ENCODE measurements around the gene KSR1. TPM values are rescaled to one million over a fixed set of nuclear protein-coding genes. Genes with fewer than 3 reads are reported as not detected.
"Not testable (repeated sequence)": the region's sequence is repeated elsewhere in the genome, so short reads cannot be mapped to it uniquely, and the experiment has no call there.

KSR1 gene
- total RNA-seq, 2 experiments from 2014 or later = 96.6 to 113 TPM

DNA sequence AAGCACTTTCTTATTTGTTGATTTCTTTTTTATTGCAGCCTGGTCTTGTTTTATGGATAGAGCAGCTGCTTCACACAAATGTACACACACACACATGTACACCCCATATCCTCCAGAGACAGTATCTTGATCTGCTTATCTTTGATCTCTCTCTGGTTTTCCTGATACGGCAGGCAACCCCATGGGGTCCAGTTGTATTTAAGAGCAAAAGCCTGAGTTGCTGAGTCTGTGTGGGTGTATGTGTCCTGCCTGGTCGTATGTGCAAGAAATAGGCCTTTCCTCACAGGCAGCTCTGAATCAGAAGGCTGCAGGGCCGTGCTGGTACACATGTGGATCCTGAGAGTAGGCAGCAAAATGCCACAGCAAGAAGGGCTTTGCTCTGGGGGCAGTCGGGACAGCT, 160.2 kb downstream of the KSR1 start:
- ChIA-PET CTCF (interaction anchor here (0.7 to 1.0 kb wide), 2 partner anchors 20 to 38 kb away, joined by 3 to 5 read pairs; no protein-coding TSS in a partner anchor), POLR2A (interaction anchor here (0.6 kb wide), 1 partner anchor 1834 kb away, joined by 3 read pairs; no protein-coding TSS in a partner anchor)
- peaks cover 77% of the 10 kb centered on the region for H3K36me3 Mint-ChIP-seq (ENCODE audit: low read depth)
- DNase-seq (peak; percentile 26), ATAC-seq (peak; percentile 30)
- H3K9me3 Mint-ChIP-seq (ENCODE audit: low read depth) = no peaks in the 10 kb centered on the region
- H3K4me3 Mint-ChIP-seq = peak overlapping the region; percentile 26
- intact Hi-C loops (cut with DNase I, micrococcal nuclease) = loop anchor here in 1 of 2 experiments (5.0 to 10.0 kb wide), 2 partner anchors 36 to 382 kb away; no protein-coding TSS in a partner anchor
- H3K27ac Mint-ChIP-seq = peak overlapping the region; percentile 85
- peaks cover 51% of the 10 kb centered on the region for H3K4me1 Mint-ChIP-seq
- H3K27me3 Mint-ChIP-seq = no peaks in the 10 kb centered on the region

DNA sequence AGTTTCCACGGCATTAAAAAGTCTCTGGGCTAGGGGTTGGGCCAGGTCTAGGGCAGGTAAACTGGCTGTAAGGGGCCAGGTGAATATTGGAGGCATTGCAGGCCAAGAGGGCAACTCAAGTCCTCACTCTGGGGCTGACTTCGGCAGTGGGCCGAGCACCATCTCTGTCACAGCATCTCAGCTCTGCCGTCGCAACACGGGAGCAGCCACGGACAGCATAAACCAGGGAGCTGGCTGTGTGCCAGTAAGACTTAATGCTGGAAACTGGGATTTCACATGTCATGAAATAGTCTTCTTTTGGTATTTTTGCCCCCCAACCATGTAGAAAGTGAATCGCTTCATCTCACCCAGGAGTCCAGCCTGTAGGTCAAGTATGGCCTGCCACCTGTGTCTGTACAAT, 162.2 kb downstream of the KSR1 start:
- Mint-ChIP-seq H3K36me3 (ENCODE audit: low read depth) (peaks cover 76% of the 10 kb centered on the region), H3K27ac (peak overlapping the region; percentile 25), H3K4me3 (no peak overlapping the region), H3K4me1 (peaks cover 41% of the 10 kb centered on the region), H3K27me3 (no peaks in the 10 kb centered on the region), H3K9me3 (ENCODE audit: low read depth) (no peaks in the 10 kb centered on the region)
- ChIA-PET POLR2A (no interaction called here), CTCF (interaction anchor here (1.0 kb wide), 1 partner anchor 266 kb away, joined by 3 read pairs; no protein-coding TSS in a partner anchor)
- intact Hi-C loops (cut with DNase I, micrococcal nuclease) = loop anchor here in 1 of 2 experiments (5.0 to 10.0 kb wide), 2 partner anchors 34 to 384 kb away; no protein-coding TSS in a partner anchor
- ATAC-seq = no peak
- DNase-seq = no peak

DNA sequence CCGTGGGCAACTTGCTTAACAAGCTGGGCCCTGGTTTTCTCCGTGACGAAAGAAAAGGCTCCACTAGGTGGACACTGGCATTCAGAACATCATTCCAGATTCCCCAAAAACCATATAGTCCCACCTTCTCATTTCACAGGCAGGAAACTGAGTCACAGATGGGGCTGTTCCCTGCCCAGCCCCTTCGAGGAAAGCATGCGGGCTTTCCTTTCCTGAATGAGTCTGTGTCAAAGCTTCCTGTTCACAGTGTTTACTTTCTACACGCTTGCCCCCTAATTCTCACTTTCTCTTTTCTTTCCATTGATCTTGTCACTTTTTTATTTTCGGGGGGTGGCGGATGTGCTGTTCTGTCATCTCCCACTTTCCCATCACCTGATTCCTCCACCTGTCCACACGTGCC, 164.5 kb downstream of the KSR1 start:
- intact Hi-C loops (cut with DNase I, micrococcal nuclease) = no loop called here
- Mint-ChIP-seq H3K27ac (peak overlapping the region; percentile 49), H3K4me1 (peaks cover 32% of the 10 kb centered on the region), H3K4me3 (no peak overlapping the region), H3K36me3 (ENCODE audit: low read depth) (peaks cover 61% of the 10 kb centered on the region), H3K27me3 (no peaks in the 10 kb centered on the region), H3K9me3 (ENCODE audit: low read depth) (no peaks in the 10 kb centered on the region)
- peak; percentile 63 for ATAC-seq
- CTCF ChIA-PET = interaction anchor here (0.7 to 1.2 kb wide), 4 partner anchors 10 to 265 kb away, joined by 3 to 5 read pairs (median 4); no protein-coding TSS in a partner anchor
- POLR2A ChIA-PET = no interaction called here
- DNase-seq = peak; percentile 24

DNA sequence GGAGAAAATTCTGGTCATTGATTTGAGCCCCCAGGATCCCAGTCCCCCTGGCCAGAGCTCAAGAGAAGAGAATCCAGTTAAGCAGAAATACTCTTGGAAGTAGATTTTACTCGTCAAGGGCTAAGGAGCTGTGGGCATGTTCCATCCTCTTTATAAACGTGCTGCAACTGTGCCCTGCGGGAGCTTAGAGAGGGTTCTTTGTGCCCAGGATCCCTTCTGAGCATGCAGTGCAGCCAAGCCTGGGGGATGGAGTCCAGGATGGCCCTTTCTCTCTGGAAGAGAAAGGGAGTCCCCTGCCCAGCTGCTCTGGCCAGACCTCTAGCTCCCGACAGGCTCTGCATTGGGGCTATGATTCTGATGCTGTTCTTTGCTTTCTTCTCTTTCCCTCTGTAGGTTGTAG, 165.3 kb downstream of the KSR1 start:
- ATAC-seq = no peak
- H3K27ac Mint-ChIP-seq = no peak overlapping the region
- no peaks in the 10 kb centered on the region for H3K27me3 Mint-ChIP-seq
- no peak overlapping the region for H3K4me3 Mint-ChIP-seq
- peaks cover 57% of the 10 kb centered on the region for H3K36me3 Mint-ChIP-seq (ENCODE audit: low read depth)
- H3K9me3 Mint-ChIP-seq (ENCODE audit: low read depth) = no peaks in the 10 kb centered on the region
- POLR2A ChIA-PET = no interaction called here
- DNase-seq = no peak
- H3K4me1 Mint-ChIP-seq = peaks cover 24% of the 10 kb centered on the region
- intact Hi-C loops (cut with DNase I, micrococcal nuclease) = no loop called here
- CTCF ChIA-PET = no interaction called here

DNA sequence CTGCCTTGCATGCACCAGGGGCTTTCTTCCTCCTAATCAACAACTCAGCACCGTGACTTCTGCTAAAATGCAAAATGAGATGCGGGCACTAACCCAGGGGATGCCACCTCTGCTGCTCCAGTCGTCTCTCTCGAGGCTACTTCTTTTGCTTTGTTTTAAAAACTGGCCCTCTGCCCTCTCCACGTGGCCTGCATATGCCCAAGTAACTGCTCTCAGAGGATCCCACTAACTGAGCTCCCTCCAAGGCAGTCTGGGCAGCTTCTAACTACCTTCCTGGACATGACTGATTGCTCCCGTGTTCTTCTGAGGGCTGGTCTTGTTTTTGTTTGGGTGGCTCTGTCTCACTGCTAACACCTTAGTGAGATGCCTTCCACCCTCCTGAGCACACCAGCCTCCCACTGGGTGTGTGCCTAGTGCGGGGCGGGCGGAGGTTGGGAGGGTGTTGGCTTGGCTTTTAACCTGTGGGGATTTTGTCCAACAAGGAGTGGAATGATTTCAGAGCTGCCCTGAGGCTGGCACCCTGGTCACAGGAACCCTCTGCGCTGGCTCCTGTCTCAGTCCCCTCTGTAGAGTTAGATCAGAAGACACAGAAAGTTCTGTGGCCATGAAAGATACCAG, 165.8 kb downstream of the KSR1 start:
- H3K4me3 Mint-ChIP-seq = no peak overlapping the region
- H3K27me3 Mint-ChIP-seq = no peaks in the 10 kb centered on the region
- H3K27ac Mint-ChIP-seq = no peak overlapping the region
- intact Hi-C loops (cut with DNase I, micrococcal nuclease) = no loop called here
- POLR2A ChIA-PET = no interaction called here
- CTCF ChIA-PET = no interaction called here
- ATAC-seq (no peak), DNase-seq (no peak)
- H3K9me3 Mint-ChIP-seq (ENCODE audit: low read depth) = no peaks in the 10 kb centered on the region
- peaks cover 18% of the 10 kb centered on the region for H3K4me1 Mint-ChIP-seq
- H3K36me3 Mint-ChIP-seq (ENCODE audit: low read depth) = peaks cover 52% of the 10 kb centered on the region

DNA sequence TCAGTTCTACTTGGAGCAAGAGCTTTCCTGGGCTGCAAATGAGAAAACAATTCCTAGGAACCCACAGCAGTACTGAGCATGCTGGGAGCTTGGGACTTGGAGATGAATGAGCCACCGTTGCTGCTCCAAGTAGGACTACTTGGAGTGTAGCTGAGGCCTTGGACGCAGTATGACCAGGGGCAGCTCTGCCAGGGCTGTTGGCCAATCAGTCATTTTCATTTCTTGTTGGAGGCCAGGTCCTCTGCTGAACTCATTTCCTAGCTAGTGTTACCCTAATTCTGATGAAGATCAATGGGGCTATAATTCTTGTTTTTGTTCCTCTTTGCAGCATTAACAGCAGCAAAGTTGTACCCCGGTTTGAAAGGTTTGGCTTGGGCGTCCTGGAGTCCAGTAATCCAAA, 166.7 kb downstream of the KSR1 start:
- Mint-ChIP-seq H3K4me3 (no peak overlapping the region), H3K27me3 (no peaks in the 10 kb centered on the region), H3K36me3 (ENCODE audit: low read depth) (peaks cover 43% of the 10 kb centered on the region), H3K4me1 (peaks cover 18% of the 10 kb centered on the region), H3K27ac (peak overlapping the region; percentile 47), H3K9me3 (ENCODE audit: low read depth) (no peaks in the 10 kb centered on the region)
- DNase-seq (no peak), ATAC-seq (no peak)
- intact Hi-C loops (cut with DNase I, micrococcal nuclease) = no loop called here
- ChIA-PET CTCF (no interaction called here), POLR2A (no interaction called here)

DNA sequence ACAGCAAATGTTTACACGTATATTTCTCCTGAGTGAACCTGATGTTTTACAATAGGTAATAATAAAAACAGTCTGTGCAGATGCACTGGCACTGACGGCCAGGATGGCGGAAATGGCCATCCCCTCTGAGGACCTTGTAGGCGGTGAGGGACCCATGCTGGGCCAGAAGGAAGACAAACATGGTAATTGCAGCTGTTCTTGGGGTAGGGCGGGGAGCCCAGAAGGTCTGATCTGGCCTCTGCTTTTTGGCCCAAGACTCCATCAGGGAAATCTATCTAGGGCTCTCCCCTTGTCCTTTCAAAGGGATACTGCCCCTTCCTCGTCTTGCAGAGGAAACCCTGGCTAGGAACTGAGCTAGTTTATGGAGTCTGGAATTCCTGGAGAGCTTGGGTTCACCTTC, 167.4 kb downstream of the KSR1 start:
- intact Hi-C loops (cut with DNase I, micrococcal nuclease) = no loop called here
- Mint-ChIP-seq H3K4me3 (no peak overlapping the region), H3K27ac (peak overlapping the region; percentile 13), H3K36me3 (ENCODE audit: low read depth) (peaks cover 38% of the 10 kb centered on the region), H3K9me3 (ENCODE audit: low read depth) (no peaks in the 10 kb centered on the region), H3K27me3 (no peaks in the 10 kb centered on the region), H3K4me1 (peaks cover 18% of the 10 kb centered on the region)
- DNase-seq = no peak
- no peak for ATAC-seq
- CTCF ChIA-PET = interaction anchor here (1.6 kb wide), 1 partner anchor 21 kb away, joined by 3 read pairs; no protein-coding TSS in a partner anchor
- POLR2A ChIA-PET = no interaction called here

DNA sequence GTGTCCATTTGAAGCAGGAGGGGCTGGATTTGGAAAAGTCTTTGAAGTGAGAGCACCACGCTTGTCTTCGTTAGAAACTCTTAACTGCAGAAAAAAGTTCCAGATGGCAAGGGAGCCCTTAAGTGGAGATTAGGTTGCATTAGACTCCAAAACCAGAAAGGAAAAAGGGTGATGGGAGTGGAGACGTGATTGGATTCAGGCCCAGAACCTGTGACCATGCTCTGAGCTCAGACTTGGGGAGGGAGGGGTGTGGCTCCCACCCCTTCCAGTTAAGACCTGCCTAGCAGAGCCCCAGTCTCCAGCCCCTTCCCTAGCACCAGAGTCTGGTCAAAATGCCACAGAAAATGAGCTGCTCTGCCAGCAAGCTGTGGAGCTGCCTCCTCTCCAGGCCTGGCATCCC, 168.3 kb downstream of the KSR1 start:
- H3K36me3 Mint-ChIP-seq (ENCODE audit: low read depth) = peaks cover 34% of the 10 kb centered on the region
- no peaks in the 10 kb centered on the region for H3K9me3 Mint-ChIP-seq (ENCODE audit: low read depth)
- no peaks in the 10 kb centered on the region for H3K27me3 Mint-ChIP-seq
- DNase-seq (no peak), ATAC-seq (no peak)
- no peak overlapping the region for H3K27ac Mint-ChIP-seq
- intact Hi-C loops (cut with DNase I, micrococcal nuclease) = no loop called here
- H3K4me1 Mint-ChIP-seq = peaks cover 18% of the 10 kb centered on the region
- H3K4me3 Mint-ChIP-seq = no peak overlapping the region
- ChIA-PET POLR2A (no interaction called here), CTCF (interaction anchor here (1.6 kb wide), 1 partner anchor 20 kb away, joined by 3 read pairs; no protein-coding TSS in a partner anchor)

DNA sequence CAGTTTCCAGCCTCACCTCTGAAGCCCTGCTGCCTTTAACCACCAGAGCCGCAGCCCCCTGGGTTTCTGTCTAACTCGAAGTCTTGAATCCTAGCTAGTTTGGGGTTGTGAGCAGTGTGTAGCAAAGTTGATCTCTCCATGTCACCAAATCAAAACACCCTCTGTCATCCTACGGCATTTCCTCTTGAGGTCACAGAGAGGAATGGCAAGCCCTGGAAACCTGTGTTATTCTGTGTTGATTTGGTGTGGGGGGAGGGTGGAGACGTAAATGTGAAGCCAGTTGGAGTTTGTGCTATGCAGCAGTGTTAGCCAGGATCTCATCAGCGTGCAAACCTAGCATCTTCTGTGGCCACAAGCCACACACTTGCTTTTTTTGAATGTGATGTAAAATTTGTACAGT, 169.6 kb downstream of the KSR1 start:
- H3K27me3 Mint-ChIP-seq = no peaks in the 10 kb centered on the region
- H3K9me3 Mint-ChIP-seq (ENCODE audit: low read depth) = no peaks in the 10 kb centered on the region
- H3K36me3 Mint-ChIP-seq (ENCODE audit: low read depth) = peaks cover 29% of the 10 kb centered on the region
- H3K27ac Mint-ChIP-seq = no peak overlapping the region
- ATAC-seq (no peak), DNase-seq (no peak)
- CTCF ChIA-PET = interaction anchor here (0.6 to 1.1 kb wide), 5 partner anchors 11 to 484 kb away, joined by 3 read pairs; no protein-coding TSS in a partner anchor
- H3K4me3 Mint-ChIP-seq = no peak overlapping the region
- H3K4me1 Mint-ChIP-seq = peaks cover 17% of the 10 kb centered on the region
- intact Hi-C loops (cut with DNase I, micrococcal nuclease) = loop anchor here in 1 of 2 experiments (5.0 kb wide), 1 partner anchor 44 kb away; no protein-coding TSS in a partner anchor
- POLR2A ChIA-PET = no interaction called here

DNA sequence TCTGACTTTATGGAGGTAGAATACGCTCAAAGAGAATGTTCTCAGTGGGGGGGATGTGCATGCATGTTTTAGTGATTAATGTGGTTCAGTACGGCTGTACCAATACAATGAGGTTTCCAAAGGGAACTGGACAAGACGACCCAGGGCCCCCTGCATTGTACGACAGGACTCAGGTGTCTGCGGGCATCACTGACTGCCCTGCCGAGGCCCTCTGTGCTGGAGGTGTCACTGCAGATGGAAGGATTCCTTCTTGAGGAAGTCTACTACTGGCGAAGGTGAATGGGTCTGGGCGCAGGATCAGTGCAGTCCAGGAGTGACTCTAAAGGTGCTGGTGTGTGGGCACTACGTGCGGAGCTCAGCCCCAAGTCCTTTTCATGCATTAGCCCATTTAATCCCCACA, 171.3 kb downstream of the KSR1 start:
- intact Hi-C loops (cut with DNase I, micrococcal nuclease) = loop anchor here in 1 of 2 experiments (5.0 kb wide), 1 partner anchor 45 kb away; no protein-coding TSS in a partner anchor
- CTCF ChIA-PET = no interaction called here

DNA sequence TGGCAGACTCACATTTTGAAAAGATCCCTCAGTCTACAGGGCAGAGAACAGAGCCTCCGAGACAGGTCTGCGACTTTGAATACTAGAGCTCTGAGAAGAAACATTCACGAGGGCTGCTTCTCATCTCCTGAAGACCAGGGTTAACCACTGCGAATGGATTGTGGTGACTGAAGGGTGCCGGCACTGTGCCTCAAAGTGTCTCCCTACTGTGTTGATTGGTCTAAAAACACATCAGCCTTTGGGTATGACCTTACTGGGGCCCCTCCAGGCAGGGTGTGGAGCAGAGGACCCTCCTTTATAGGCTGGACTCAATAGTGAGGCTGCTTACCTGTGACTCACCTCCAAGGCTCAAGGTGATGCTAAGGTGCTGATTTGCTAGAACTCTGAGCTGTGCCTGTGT, 172.1 kb downstream of the KSR1 start:
- peak; percentile 16 for ATAC-seq
- H3K4me3 Mint-ChIP-seq = no peak overlapping the region
- H3K36me3 Mint-ChIP-seq (ENCODE audit: low read depth) = peaks cover 8% of the 10 kb centered on the region
- no peaks in the 10 kb centered on the region for H3K9me3 Mint-ChIP-seq (ENCODE audit: low read depth)
- H3K4me1 Mint-ChIP-seq = peaks cover 26% of the 10 kb centered on the region
- no peak overlapping the region for H3K27ac Mint-ChIP-seq
- CTCF ChIA-PET = interaction anchor here (0.9 kb wide), 1 partner anchor 23 kb away, joined by 3 read pairs; no protein-coding TSS in a partner anchor
- no peaks in the 10 kb centered on the region for H3K27me3 Mint-ChIP-seq
- POLR2A ChIA-PET = no interaction called here
- intact Hi-C loops (cut with DNase I, micrococcal nuclease) = loop anchor here in 1 of 2 experiments (5.0 kb wide), 1 partner anchor 46 kb away; no protein-coding TSS in a partner anchor
- DNase-seq = peak; percentile 30

More for the DNA sequence above, 171.3 kb downstream of the KSR1 start:
- Mint-ChIP-seq H3K4me3 (no peak overlapping the region), H3K27ac (no peak overlapping the region), H3K36me3 (ENCODE audit: low read depth) (peaks cover 15% of the 10 kb centered on the region), H3K4me1 (peaks cover 24% of the 10 kb centered on the region), H3K9me3 (ENCODE audit: low read depth) (no peaks in the 10 kb centered on the region), H3K27me3 (no peaks in the 10 kb centered on the region)
- DNase-seq = no peak
- POLR2A ChIA-PET = no interaction called here
- no peak for ATAC-seq

DNA sequence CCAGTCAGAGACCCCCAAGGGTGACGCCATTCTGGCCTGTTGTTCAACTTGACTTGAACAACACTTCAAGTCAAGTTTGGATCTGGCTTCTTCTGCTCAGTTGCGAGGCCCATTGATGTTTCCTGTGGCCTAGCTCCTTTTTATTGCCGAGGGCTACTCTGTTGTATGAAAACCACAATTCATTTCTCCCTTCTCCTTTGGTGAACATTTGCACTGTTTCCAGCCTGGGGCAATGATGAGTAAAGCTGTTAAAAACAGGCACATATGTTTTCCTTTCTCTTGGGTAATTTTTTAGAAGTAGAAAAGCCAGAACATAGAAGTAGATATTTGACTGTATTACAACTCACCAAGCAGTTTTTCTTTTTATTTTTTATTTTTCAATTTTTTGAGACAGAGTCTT, 173.0 kb downstream of the KSR1 start:
- H3K27ac Mint-ChIP-seq = peak overlapping the region; percentile 47
- peaks cover 26% of the 10 kb centered on the region for H3K4me1 Mint-ChIP-seq
- DNase-seq; H3K27me3 Mint-ChIP-seq; H3K36me3 Mint-ChIP-seq (ENCODE audit: low read depth); H3K4me3 Mint-ChIP-seq; POLR2A ChIA-PET; ATAC-seq; H3K9me3 Mint-ChIP-seq (ENCODE audit: low read depth): not testable (repeated sequence)
- intact Hi-C loops (cut with DNase I, micrococcal nuclease) = loop anchor here in 1 of 2 experiments (5.0 kb wide), 1 partner anchor 47 kb away; no protein-coding TSS in a partner anchor
- CTCF ChIA-PET = interaction anchor here (0.9 to 1.1 kb wide), 2 partner anchors 24 to 25 kb away, joined by 3 read pairs; no protein-coding TSS in a partner anchor

Measured in activated CD4-positive, alpha-beta T cell treated with anti-CD3 and anti-CD28 coated beads for 36 hours (primary cell).